T1000 (cell line): ENCODE data around the gene COX7B2.

Experiments
- DNase-seq: peaks from one replicate; lab custom pipeline; 2025; ENCODE audit warnings: mixed read lengths; lab: John Stamatoyannopoulos, UW

Gene COX7B2

DNA sequence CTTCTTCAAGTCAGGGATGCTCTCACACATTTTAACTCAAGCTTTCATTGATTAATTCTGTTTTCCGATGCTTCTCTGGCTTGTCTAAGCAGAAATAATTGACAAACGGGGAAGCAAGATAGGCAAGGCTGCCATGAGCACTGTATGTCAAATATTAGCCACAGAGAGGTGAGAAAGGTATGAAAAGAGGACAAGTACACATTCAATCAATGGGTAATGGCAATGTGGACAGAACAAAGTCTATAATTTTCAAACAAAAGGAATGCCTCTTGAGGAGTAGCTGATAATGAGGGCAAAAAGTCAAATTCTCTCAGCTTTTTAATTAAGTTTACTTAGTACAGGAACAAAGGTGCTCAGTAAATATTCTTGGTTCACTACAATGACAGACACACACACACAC, 19.6 kb downstream of the COX7B2 start:
- no peak for DNase-seq

DNA sequence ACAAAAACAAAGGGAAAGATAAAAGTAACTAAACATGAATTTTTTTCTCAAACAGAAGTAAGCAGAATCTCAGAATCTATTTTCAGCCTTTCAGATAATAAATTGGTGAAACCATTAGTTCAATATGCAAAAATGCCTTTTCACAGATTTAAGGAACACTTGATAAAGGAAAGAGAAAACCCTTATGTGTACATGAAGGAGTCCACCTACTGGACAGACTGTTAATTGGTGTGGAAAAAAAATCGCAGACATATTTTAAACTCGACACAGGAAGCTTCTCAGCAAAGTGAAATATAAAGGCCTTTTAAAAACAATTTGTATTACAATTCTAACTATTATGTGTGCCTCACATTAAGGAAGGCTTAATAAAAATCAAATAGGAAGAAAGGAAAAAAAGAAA, 22.3 kb downstream of the COX7B2 start:
- DNase-seq: no peak

DNA sequence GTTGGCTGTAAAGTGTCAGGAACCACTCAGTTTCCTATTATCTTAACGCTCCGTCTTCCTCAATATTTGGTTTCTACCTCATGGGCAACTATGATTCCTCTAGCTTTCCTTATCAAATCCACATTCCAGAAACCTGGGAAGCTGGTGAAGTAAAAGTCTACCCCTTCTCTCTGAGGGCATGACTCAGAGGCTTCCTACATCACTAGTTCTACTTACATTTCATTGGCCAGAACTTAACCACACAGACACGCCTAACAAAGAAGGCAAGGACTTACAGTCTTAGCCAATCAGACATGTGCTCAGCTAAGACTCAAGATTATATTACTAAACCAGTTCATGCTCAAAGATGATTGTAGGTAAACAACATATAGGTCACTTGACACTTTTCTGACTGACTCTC, 30.4 kb downstream of the COX7B2 start:
- DNase-seq: no peak

DNA sequence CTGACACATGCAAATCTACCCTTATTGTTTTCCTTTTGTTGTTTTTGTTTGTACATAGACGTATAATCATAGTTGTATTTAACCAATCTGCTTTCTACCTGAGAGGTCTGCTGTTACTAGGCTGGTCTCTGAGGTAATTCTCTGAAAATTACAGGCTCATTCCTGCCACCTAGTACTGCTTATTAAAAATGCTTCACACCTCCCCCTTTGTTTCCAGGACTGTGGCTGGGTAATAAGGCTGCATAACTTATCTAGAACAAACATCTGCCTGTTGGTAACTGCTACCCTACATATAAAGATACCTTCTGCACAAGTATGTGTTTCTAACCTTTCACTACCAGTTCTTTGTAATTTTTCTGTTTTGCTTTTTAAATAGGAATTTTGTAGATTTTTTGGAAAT, 34.2 kb downstream of the COX7B2 start:
- no peak for DNase-seq

DNA sequence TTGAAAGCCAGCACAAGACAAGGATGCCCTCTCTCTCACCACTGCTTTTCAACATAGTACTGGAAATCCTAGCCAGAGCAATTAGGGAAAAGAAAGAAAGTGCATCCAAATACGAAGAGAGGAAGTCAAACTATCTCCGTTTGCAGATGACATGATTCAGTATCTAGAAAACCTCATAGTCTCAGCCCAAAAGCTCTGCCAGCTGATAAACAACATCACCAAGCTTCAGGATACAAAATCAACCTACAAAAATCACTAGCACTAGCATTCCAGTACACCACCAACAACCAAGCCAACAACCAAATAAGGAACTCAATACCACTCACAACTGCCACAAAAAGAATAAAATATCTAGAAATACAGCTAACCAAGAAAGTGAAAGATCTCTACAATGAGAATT, 38.6 kb downstream of the COX7B2 start:
- DNase-seq: no peak

DNA sequence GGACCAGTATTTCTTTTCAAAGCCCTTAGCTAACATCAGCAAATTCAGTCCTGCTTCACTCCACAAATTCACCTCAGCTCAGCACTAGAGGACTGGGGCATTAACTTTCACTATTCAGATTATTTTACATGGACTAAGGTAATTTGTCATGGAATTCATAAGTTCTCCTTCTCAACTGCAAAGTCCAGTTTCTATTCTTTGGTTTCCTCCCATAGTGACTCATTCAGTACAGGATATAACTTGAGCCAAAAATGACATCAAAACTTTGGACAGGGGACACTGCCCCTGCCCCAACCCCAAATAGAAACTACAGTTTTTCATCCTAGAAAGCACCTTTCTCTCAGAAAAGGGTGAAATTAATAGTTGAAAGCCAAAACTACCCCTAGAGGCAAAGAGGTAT, 52.7 kb downstream of the COX7B2 start:
- no peak for DNase-seq

DNA sequence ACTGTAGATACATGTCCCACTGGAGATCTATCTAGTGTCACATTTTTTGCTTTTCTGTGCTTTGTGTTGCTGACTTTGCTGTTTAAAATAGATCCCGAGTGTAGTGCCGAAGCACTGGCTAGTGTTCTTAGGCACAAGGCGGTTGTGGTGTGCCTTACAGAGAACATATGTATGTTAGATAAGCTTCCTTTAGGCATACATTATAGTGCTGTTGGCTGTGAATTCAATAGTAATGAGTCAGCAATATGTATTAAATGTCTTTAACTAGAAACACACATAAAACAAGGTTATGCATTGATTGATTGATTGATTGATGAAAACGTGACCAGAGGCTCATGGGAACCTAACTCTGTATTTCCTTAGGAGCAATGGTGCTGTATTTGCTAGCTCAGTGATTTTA, 56.2 kb downstream of the COX7B2 start:
- DNase-seq: no peak

DNA sequence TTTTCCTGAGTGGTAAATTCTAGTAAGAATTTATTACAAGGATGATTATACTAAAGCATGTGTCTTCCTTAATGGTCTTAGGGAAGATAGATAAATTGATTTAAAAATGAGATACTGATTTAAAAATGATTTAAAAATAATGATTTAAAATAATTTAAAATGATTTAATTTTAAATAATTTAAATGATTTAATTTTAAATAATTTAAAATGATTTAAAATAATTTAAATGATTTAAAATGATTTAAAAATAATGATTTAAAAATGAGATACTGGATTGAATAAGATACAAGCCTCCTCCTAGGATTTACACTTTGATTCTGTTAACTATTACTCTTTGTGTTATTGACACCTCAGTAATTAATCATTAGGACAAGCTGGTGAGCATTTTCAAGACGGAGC, 59.0 kb downstream of the COX7B2 start:
- DNase-seq: no peak

DNA sequence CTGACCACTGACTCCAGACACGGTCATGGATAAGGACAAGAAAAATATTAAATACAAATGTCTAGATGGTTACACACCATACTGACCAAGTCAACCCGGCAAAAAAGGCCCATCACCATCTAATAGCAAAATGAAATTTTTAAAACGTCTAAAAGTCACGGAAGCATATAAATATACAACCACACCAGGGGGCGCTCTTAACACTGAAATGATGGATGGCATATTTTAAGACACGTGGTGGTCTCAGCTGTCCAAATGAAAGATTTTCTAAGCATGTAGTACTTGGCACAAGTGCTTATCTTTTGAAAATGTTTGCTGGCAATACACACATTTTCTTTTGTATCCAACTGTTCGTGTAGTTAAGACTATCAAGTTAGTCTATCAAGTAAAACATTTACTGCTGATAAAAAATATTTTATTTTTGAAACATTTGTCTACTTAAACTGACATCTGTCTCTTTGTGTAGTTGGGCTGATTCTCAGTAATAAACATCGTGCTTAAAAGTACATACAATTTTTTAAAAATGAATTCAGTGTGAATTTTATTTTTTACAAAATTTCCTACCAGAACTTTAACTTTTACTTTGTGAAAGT, 64.6 kb downstream of the COX7B2 start:
- peak; percentile 64 for DNase-seq

DNA sequence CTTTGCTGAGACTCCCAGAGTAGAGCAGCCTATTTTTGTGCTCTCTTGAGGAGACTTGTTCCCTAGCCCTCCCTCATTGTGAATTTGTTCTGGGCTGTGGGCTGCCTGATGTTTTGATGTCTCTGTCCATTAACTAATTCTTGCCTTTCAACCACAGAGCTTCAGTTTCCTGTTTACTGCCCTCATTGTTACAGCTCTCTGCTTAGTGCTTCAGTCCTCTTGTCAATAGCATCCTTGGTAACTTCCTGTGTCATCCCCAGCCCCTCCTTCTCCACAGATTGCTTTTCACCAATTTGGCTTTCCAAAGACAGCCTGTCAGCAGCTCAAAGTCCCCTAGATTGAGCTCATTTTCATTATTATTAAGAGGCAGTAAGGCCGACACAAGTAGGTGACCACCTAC, 69.9 kb downstream of the COX7B2 start:
- DNase-seq: no peak

DNA sequence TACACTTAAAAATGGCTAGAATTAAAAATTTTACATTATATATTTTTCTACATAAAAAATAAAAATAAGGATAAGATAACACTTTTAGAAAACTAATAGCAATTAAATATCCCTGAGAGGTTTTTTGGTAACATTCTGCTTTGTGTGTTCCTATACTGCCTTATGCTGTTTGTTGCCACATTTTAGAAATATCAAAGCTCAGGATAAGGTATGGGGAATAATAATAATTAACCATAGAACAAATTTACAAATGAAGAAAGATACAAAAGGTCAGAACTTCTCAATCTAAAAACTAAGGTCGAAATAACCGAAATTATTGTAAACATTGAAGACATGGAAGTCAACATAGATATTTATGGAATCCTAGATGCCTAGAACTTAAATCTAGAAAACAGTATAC, 71.4 kb downstream of the COX7B2 start:
- DNase-seq: no peak

DNA sequence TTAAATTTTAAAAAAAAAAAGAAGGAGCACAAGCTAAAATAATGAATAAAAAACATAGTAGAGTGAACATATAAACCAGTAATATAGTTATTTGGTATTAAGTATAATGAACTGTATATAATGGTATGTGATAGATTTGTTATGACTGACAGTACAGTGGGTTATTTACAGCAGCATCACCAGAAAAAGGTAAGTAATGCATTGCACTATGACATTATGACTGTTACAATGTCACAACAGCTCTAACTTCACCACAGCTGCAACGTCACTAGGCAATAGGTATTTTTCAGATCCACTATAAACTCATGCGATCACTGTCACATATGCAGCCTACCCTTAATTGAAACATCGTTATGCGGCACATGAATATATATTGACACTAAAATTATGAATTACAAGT, 72.5 kb downstream of the COX7B2 start:
- no peak for DNase-seq

DNA sequence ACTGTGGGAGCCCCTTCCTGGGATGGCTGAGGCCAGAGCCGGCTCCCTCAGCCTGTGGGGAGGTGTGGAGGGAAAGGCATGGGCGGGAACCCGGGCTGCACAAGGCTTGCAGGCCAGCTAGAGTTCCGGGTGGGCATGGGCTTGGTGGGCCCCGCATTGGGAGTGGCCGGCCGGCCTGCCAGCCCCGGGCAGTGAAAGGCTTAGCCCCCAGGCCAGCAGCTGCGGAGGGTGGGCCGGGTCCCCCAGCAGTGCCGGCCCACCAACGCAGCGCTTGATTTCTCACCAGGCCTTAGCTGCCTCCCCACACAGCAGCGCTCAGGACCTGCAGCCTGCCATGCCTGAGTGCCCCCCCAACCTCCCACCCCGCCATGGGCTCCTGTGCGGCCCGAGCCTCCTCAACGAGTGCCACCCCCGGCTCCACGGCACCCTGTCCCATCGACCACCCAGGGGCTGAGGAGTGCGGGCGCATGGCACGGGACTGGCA, 78.0 kb downstream of the COX7B2 start:
- no peak for DNase-seq

DNA sequence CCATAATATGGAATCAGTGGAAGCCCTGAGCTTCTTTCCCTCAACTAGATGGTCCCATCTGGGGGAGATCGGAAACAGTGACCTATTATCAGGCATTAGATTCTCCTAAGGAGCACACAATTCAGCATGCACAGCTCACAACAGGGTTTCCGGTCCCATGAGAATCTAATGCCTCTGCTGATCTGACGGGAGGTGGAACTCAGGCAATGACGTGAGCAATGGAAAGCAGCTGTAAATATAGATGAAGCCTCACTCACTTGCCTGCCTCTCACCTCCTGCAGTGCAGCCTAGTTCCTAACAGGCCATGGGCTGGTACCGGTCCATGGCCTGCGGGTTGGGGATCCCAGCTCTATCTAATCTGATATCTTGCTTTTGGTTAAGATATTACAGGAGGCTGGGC, 88.9 kb downstream of the COX7B2 start:
- no peak for DNase-seq

DNA sequence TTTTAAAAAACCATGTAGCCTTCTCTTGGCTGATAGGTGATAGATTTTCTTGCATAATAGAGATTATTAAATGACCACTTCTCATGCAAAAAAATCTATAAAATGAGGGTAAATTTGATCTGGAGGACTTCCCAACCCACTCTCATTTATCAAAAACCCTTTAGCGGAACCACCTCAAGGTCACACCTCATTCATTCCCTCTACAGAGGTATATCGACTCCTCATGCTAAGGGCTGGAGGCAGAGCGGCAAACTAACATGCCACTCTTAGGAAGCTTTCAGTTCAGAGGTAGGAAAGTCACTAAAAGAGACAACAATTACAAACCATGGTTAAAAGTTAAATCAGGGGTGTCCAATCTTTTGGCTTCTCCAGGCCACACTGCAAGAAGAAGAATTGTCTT, 90.0 kb downstream of the COX7B2 start:
- no peak for DNase-seq

DNA sequence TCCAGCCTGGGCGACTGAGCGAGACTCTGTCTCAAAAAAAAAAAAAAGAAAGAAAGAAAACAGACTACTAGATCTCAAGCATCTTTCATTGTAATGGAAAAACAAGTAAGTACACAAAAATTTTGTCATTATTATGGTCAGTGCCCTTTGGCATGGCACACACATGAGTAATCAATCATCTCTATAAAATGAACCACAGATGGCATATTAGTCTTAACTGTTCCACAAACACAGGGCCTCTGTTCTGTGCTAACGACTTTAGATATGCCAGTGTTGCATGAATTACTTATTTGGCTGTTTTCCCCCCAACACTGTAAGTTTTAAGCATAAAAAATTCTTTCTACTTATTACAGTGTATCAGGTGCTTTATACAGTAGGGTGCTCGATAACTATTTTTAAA, 90.4 kb downstream of the COX7B2 start:
- DNase-seq: peak; percentile 15

DNA sequence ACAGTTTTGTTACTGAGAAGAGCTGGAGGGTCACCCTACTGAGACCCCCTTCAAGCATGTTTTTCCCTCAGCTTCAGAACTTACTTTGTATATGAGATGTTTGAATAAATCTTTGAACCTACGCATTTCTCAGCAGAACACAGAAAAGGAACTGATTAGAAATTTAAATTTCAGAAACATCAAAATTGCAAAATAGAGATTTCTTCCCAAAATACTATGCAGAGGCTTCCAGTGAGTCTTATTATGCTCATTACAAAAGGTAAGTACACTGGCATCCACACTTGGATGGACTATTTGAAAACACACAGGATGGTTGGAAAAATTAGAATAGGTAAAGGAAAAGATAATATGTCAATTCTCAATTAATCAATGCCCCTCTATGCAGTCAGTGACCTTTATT, 91.2 kb downstream of the COX7B2 start:
- DNase-seq: no peak

DNA sequence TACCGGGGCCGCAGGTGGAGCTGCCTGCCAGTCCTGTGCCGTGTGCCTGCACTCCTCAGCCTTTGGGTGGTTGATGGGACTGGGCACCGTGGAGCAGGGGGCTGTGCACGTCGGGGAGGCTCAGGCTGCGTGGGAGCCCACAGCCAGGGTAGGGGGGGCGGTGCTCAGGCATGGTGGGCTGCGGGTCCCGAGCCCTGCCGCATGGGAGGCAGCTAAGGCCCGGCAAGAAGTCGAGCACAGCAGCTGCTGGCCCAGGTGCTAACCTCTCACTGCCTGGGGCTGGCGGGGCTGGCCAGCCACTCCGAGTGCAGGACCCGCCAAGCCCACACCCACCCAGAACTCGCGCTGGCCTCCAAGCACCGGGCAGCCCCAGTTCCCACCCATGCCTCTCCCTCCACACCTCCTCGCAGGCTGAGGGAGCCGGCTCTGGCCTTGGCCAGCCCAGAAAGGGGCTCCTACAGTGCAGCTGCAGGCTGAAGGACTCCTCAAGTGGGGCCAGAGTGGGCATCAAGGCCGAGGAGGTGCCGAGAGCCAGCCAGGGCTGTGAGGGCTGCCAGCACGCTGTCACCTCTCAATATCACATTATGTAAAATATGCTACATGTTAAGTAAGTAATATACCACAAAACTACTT, 104.1 kb downstream of the COX7B2 start:
- no peak for DNase-seq

DNA sequence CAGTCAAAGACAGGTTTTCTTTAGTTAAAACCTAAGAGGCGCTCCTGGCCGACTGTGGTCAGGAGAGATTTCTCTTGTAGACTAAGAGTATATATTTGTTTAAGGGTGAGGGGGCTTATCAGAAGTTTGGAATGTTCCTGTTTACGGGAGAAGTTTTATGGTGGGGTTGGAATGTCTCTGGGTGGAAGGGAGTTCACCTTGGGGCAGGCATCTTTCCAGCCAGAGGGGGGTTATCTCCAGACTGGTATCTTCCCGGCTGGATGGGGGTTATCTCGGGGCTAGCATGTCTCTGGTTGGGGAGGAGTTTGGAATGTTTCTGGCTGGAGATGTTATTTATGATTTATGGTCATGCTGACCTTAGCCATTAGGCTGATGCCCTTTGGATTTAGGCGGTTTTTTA, 116.0 kb downstream of the COX7B2 start:
- DNase-seq: no peak

DNA sequence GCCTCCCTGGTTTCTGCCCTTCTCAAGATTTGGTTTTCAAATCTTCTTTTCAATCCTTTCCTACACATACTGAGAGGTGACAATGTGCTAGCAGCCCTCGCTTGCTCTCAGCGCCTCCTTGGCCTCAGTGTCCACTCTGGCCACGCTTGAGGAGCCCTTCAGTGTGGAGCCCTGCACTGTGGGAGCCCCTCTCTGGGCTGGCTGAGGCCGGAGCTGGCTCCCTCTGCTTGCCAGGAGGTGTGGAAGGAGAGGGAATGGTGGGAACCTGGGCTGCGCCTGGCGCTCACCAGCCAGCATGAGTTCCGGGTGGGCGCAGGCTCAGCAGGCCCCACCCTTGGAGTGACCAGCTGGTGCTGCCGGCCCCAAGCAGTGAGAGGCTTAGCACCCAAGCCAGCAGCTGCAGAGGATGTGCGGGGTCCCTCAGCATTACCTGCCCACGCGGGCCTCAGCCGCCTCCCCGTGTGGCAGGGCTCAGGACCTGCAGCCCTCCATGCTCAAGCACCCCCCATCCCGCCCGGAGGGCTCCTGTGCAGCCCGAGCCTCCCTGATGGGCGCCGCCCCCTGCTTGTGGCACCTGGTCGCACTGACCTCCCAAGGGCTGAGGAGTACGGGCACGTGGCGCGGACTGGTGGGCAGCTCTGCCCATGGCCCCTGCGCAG, 127.5 kb downstream of the COX7B2 start:
- DNase-seq: no peak

DNA sequence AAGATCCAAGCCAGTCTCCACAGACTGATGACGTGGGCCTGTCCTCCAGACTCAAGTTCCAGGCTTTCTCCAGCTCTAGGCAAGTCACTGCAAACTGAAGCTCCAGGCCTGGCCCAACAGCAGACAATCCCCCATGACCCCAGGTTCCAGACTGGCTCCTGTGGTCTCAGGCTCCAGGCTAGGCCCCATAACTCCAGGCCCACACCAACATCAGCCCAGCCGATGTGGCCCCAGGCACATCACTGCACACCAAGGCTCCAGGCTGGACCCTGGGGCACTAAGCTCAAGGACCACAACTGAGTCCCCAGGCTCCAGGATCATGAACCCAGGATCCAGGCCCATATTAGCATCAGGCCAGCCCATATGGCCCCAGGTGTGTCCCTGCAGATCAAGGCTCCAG, 143.6 kb downstream of the COX7B2 start:
- no peak for DNase-seq

DNA sequence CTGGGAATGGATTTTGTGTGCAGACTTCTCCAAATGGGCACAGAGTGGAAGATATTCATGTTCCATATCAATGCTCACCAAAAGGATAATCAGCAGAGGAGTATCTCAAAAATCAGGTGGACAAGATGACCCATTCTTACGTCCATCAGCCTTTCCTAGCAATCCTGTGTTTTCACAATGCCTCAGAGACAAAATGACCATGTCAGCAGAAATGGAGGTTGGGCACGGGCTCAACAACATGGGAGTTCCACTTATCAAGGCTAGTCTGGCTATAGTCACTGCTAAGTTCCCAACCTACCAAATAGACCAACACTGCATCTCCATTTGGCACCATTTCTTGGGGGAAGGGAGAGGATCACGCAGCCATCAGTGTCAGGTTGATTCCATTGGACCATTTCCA, 179.0 kb downstream of the COX7B2 start:
- DNase-seq: no peak

DNA sequence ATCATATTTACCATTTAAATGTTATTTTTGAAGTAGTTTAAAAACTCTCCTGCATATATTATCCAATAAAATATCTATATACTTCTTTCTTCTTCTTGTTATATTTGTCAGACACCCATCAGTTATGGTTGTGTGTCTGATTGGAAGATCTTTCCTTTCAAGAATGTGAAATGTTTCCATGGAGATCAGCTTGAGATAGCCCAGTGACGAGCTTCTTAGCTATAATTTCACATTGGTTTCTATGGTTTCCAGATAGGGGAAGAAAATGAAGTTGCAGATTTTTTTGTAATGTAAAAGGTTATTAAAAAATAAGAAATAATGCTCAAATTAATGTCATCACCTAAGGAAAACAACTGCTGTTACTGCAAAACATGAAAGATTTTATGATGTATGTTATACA, 189.0 kb downstream of the COX7B2 start:
- DNase-seq: no peak

DNA sequence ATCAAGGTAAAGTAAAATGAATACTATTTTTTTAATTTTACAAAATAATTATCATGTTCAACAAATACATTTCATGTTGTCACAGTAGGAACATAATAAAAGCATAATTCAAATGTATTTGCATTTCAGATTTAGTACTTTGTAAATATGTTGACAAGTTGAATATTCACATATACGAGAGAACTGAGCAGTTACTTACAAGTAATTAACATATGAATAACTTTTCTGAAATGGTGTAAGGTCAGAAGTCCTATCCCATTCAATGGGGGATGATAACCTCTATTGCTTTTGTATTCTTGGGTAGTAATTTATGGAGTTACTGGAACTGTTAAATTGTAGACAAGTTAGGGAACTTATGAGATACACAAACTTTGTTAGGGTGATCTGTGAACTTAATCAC, 191.1 kb downstream of the COX7B2 start:
- DNase-seq: no peak
